Frontal cortex (tissue), 4 donors: Measurements from ENCODE around the gene EYS. TPM values are rescaled to one million over a fixed set of nuclear protein-coding genes. Genes with fewer than 3 reads are reported as not detected.
"Not testable (repeated sequence)": the region's sequence is repeated elsewhere in the genome, so short reads cannot be mapped to it uniquely, and the experiment has no call there.

Experiments
- DNase-seq, 2 donors: peaks; one replicate each; pipeline ENCODE4 v3.0.0; 2012; ENCODE audit warnings: low spot score in 2 of 2
- FAIRE-seq: peaks from 2 replicates; lab custom pipeline; 2012; peaks lifted over from hg19 to GRCh38; lab: Jason Lieb, UNC
- total RNA-seq: library from RNA; depleted of rRNA; stranded (reverse); fragments of >200 nt; gene quantifications from one replicate; pipeline ENCODE4 v1.2.3, GENCODE V29; 2014
- donor health status: control.
- donor health status: control.
- donor health status: control.

Gene EYS
- total RNA-seq, 1 donor from 2014 or later: 2.0 TPM

- FAIRE-seq (no peak), DNase-seq (no peak)
Observed at GRCh38 chr6:64243618-64244017, 1463.4 kb downstream of the EYS start.

DNA sequence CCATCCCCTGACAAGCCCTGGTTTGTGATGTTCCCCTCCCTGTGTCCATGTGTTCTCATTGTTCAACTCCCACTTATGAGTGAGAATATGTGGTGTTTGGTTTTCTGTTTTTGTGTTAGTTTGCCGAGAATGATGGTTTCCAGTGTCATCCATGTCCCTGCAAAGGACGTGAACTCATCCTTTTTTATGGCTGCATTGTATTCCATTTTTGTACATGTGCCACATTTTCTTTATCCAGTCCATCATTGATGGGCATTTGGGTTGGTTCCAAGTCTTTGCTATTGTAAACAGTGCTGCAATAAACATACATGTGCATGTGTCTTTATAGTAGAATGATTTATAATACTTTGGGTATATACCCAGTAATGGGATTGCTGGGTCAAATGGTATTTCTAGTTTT lies 1468.1 kb downstream of the EYS start:
- DNase-seq, FAIRE-seq: not testable (repeated sequence)

DNA sequence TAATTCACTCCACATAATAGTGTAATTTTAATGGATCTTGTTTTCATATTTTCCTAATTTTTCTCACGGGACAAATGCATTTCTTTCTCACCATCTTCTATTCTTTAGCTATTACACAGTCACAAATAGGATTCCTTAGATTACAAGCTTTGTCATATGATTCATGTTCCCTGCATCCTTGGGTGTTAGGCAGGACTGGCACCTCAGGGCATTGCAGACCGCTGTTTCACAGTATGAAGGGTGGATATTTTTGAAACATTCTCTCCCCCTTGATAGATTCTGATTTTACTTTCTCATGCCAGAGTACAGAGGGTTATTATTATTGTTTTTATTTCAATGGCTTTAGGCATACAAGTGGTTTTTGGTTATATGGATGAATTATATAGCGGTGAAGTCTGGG lies 1469.0 kb downstream of the EYS start:
- DNase-seq: no peak
- no peak for FAIRE-seq

- DNase-seq: no peak
- FAIRE-seq: no peak
Observed at GRCh38 chr6:64233746-64234145, 1473.3 kb downstream of the EYS start.

DNA sequence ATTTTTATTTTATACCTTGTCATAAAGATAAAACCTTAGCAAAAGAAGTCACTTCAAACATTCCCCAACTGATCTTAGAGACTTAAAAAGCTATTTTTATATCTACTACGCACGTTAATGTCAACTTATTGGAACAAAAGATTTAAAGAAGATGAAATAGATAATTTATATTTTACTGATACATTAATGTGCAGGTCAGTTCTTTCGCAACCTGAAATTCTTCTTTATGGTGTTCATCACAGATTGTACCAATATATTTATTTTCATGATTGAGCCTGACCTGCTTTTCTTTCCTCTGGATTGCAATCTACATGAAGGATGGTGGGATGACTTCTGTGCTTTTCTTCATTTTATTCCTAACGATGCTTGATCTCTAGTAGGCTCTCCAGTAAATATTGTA lies 1475.1 kb downstream of the EYS start:
- FAIRE-seq (no peak), DNase-seq (no peak)

GRCh38 chr6:64230530-64230929 lies 1476.5 kb downstream of the EYS start:
- FAIRE-seq: no peak
- DNase-seq: no peak

- FAIRE-seq: no peak
- no peak for DNase-seq
Observed at GRCh38 chr6:64227863-64228262, 1479.2 kb downstream of the EYS start.

DNA sequence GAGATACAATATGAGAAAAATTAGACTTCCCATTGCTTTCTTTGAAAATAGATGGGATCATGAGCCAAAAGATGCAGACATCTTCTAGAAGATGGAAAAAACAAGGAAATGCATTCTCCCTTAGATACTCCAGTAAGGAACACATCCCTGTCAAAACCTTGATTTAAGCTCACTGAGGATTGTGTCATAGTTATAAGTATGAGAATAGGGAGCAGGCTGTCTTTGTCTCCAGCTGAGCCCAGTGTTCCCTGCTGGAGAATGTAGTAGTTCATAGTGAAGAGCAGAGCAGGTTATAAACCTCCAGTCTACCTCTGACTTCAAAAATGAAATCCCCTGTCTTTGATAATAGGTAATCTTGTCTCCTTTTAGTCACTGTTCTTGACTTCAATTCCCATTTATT lies 1481.5 kb downstream of the EYS start:
- FAIRE-seq (no peak), DNase-seq (no peak)

DNA sequence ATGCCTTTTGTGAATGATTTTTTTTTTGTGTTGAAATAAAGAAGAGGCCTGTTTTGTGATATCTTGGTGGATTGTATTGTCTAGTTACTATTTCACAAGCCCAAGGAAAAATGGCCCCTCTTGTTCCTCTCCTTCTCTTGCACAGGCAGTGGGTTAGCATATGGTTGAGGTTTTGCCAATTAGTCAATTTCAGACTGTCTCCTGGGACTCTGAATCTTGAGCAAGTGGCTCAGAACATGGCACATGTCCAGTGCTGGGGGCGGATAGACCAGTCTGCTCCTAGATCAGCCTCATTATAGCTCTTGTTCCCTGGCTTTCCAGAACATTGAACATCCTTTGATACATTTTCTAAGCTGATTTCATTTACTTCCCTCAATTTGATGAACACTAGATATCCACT lies 1482.2 kb downstream of the EYS start:
- DNase-seq (no peak), FAIRE-seq (no peak)

DNA sequence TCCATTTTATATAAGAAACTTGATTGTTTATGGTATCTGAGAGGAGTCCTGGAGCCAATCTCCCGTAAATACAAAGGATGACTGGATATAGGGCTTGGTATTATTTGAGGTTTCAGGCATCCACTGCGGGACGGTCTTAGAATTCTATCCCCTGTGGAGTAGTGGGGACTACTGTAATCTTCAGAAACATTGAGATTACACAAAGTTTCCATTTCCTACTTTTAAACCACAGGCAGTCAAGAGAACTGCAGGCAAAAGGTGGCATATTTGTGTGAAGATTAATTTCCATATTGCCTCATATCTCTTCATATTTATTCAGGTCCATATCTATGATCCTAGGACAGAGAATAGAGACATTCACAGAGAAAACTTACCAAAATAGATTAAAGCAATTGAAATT lies 1485.2 kb downstream of the EYS start:
- no peak for DNase-seq
- FAIRE-seq: no peak

GRCh38 chr6:64220801-64221200 lies 1486.2 kb downstream of the EYS start:
- DNase-seq (no peak), FAIRE-seq (no peak)

GRCh38 chr6:64217721-64218620 lies 1489.1 kb downstream of the EYS start:
- DNase-seq (no peak), FAIRE-seq (no peak)

GRCh38 chr6:64214373-64214772 lies 1492.7 kb downstream of the EYS start:
- FAIRE-seq (no peak), DNase-seq (no peak)

DNA sequence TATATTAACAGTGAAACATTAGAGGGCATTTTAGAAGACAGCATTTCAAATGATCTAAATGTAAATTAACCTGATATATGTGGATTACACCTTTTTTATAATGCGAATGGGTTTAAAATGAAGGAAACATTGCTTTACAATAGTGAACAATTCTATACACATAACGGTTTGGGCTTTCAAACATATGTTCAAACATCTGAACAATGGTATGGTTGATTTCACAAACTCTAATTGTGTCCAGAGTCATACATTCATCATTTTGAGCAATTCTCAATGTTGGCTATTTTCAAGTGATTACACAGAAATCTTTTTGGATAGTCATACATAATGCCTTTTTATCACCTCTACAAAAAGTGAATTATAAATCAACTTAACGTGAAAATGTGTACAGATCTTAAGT lies 1493.3 kb downstream of the EYS start:
- FAIRE-seq (no peak), DNase-seq (no peak)

DNA sequence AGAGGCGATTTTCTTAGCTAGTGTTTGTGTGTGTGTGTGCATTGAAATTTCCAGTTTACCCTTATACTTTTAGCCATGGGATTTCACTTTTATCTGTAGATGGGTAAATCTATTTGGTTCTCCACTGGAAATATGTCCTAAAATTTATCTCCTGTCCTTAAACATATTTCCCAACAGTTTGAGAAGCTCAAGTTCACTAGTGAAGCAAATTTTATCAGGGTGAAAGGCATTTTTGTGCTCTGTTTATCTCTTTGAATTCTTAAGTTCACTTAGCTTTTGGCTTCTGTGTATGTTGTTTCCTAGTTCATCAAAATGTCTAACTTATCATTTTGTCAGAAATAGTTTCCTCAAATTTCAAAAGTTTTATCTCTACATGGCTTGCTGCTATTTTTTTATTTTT lies 1509.8 kb downstream of the EYS start:
- FAIRE-seq (no peak), DNase-seq (no peak)

DNA sequence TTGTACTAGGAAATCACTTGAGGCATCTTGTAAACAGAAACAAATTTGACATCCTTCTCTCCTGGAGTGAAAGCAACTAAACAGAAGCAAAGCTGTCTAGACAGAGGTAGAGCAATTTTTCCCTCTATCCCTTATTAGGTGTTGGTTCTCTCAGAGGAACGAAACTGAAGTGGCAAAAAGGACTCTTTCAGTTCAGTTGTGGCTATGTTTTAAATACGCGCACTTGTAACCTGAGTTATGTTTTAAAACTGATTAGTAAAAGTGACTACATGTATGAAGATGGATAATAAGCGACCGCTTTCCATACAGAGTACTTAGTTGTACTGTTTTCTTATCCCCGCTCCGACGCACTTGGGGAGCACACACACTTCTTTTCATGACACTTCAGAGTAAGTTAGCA lies 1520.4 kb downstream of the EYS start:
- FAIRE-seq (no peak), DNase-seq (no peak)

- FAIRE-seq (no peak), DNase-seq (no peak)
Observed at GRCh38 chr6:64185621-64186020, 1521.4 kb downstream of the EYS start.

DNA sequence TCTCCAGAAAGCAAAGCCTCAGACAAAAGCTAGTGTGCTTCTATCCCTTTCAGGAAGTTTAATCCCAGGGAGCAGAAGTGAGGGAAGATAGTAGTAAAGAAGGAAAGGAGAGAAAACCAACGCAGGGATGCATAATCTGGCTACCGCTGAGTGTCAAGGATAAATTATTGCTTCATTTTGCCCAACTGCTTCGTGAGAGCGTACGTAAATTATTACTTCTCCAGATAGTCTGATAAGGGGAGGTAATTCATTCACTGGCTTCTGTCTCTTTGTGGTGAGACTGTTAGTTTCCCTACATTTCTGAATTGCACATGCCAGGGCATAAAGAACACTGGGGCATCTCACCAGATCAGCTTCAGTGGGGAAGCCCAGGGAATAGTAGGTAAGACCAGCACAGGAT lies 1531.7 kb downstream of the EYS start:
- no peak for DNase-seq
- no peak for FAIRE-seq

DNA sequence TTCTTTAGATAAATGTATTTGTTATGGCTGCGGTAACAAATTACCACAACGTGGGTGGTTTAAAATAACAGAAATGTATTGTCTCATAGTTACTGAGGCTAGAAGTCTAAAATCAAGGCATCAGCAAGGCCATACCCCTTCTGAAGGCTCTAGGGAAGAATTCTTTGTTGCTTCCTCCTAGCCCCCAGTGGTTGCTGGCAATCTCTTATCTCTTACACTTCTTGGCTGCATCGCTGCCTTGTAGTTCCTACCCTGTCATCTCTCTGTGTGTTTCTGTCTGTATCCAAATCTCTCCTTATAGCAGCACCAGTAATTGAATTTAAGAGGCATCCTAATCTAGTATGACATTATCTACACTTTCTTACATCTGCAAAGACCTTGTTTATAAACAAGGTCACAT lies 1536.7 kb downstream of the EYS start:
- DNase-seq (no peak), FAIRE-seq (no peak)

DNA sequence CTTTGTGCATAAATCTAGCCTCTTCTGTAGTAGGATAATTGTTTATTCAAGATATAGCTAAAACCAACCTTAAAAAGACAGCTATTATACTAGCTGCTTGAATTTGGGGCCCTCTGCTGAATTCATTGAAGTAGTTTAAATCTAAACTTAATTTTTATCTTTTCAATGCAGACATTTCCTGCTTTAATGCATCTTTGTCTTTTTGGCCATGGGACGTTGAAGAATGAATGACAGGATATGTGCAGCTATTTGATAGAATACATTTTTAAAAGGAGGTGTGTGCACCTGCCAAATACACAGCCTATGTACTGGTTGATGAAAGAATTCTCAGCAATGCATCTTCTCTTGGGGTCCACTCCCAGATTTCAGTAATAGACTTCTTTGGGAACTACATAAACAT lies 1546.5 kb downstream of the EYS start:
- FAIRE-seq (no peak), DNase-seq (no peak)

- FAIRE-seq (no peak), DNase-seq (no peak)
Observed at GRCh38 chr6:64155063-64155462, 1552.0 kb downstream of the EYS start.

DNA sequence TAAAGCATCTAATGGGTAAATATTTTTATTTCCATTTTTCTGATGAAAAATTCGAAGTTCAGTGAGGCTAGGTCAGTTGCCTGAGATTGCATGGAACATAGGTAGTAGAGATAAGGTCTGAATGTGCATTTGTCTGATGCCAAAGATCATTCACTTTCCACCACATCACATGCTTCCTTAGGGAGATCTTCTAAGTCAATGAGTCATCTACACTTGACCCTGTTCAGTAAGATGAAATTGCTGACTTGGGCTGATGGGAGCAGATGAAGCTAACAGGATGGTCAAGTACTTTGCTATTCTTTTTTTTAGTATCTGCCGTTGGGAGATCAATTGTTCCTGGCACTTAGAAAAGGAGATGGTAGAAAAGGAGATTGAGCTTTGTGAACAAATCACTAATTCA lies 1560.2 kb downstream of the EYS start:
- FAIRE-seq (no peak), DNase-seq (no peak)
